ENCODE results near the gene DAPK2. TPM values are rescaled to one million over a fixed set of nuclear protein-coding genes. Genes with fewer than 3 reads are reported as not detected.
A peak's percentile ranks its signal among the peaks of the same experiment; 100 is the strongest.

Gene DAPK2
- total RNA-seq, 4 donors from 2014 or later = 47.4 to 105 (median 78.7) TPM

DNA sequence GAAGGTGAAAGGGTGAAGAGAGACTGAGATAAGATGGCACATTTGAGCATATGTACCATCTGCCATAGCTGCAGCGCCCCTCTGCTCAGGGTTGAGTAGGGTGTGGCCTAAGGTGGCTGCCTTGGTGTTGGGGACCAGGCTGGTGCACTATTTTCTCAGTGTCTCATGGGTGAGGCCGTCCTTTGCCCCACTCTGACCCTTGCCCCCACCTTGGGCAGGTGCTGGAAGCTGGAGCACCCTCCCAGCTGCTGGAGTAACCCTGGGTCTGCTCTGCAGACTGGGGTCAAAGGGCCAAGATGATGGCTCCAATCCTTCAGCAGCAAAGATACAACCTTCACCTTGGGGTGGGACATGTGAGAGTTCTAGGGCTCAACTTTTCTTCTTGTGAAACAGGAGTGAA, 69.2 kb downstream of the DAPK2 start:
- 98 to 100% methylated on average over 2 of the region's 2 CpGs for WGBS, 2 donors
- intact Hi-C loops (cut with DNase I) = no loop called here
- Histone ChIP-seq H3K27ac (no peak overlapping the region), H3K4me3 (replicated peaks in 1 of 3) (no peak overlapping the region), H3K36me3 (no peaks in the 10 kb centered on the region), H3K27me3 (no peaks in the 10 kb centered on the region), H3K9me3 (no peaks in the 10 kb centered on the region), H3K4me1 (peaks cover 21% of the 10 kb centered on the region in 2 donors)
- no peak for DNase-seq
- TF ChIP-seq, protein P1, sequence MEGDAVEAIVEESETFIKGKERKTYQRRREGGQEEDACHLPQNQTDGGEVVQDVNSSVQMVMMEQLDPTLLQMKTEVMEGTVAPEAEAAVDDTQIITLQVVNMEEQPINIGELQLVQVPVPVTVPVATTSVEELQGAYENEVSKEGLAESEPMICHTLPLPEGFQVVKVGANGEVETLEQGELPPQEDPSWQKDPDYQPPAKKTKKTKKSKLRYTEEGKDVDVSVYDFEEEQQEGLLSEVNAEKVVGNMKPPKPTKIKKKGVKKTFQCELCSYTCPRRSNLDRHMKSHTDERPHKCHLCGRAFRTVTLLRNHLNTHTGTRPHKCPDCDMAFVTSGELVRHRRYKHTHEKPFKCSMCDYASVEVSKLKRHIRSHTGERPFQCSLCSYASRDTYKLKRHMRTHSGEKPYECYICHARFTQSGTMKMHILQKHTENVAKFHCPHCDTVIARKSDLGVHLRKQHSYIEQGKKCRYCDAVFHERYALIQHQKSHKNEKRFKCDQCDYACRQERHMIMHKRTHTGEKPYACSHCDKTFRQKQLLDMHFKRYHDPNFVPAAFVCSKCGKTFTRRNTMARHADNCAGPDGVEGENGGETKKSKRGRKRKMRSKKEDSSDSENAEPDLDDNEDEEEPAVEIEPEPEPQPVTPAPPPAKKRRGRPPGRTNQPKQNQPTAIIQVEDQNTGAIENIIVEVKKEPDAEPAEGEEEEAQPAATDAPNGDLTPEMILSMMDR (IDR thresholded peaks at IDR 0.05) = no peak
- no peak for TF ChIP-seq POLR2A (IDR thresholded peaks at IDR 0.05)

DNA sequence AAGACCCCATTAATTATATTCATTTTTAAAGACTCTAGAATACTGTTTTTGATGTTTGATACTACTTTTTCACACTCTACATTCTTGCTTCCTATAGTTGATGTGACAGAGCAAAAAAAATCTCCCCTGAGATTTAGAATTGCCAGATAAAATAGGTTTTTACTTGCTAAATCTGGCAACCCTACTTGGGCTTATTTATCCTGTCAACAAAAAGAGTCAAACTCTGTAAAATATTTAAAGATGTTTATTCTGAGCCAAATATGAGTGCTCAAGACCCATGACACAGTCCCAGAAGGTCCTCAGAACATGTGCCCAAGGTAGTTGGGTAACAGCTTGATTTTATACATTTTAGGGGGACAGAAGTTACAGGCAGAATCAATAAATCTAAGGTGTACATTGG, 72.3 kb downstream of the DAPK2 start:
- TF ChIP-seq, protein P1 (IDR thresholded peaks at IDR 0.05) = no peak
- no peak for TF ChIP-seq POLR2A (IDR thresholded peaks at IDR 0.05)
- H3K4me3 ChIP-seq (replicated peaks in 1 of 3) = no peak overlapping the region
- no peaks in the 10 kb centered on the region for H3K27me3 ChIP-seq
- no peak for DNase-seq
- intact Hi-C loops (cut with DNase I) = no loop called here
- peaks cover 33 to 44% of the 10 kb centered on the region in 2 donors for H3K4me1 ChIP-seq
- H3K36me3 ChIP-seq = no peaks in the 10 kb centered on the region
- no peaks in the 10 kb centered on the region for H3K9me3 ChIP-seq
- H3K27ac ChIP-seq = peak overlapping the region in 2 of 3 donors; percentile 12 to 79

DNA sequence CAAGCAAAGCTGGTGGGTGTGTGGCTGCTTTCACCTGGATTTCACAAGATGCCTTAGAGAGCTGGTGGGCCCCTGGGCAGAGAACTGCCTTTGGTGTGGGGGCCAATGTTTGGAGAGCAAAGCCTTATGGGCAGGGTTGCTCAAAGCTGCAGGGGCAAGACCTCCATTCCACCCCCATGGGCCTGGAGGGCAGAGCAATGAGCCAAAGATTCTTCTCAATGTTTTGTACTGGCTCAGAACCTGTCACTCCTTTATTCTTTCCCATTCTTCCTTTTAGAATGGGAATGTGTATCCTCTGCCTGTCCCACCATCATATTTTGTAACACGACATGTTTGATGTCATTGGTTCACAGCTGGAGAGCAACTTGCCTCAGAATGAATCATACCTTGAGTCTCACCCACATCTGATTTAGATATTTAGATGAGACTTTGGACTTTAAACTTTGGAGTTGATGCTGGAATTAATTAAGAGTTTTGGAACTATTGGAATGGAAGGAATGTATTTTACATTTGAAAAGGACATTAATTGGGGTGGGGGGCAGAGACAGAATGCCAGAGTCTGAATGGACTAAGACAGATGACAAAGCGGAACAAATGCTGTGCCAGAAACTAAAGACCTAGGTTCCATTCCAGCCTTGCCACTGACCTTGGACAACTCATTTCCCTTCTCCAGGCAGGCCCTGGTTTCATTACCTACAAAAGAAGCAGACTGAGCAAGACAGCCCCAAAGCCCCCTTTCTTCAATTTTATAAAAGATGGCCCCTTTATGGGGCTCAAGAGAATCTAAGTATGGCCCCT, 72.9 kb downstream of the DAPK2 start:
- Histone ChIP-seq H3K4me1 (peaks cover 39 to 50% of the 10 kb centered on the region in 2 donors), H3K27me3 (no peaks in the 10 kb centered on the region), H3K36me3 (no peaks in the 10 kb centered on the region), H3K27ac (peak overlapping the region in 2 of 3 donors; percentile 12 to 79), H3K9me3 (no peaks in the 10 kb centered on the region), H3K4me3 (replicated peaks in 1 of 3) (no peak overlapping the region)
- WGBS, 2 donors = 48 to 49% methylated on average over 2 of the region's 2 CpGs
- intact Hi-C loops (cut with DNase I) = no loop called here
- TF ChIP-seq, protein P1 (IDR thresholded peaks at IDR 0.05) = no peak
- no peak for DNase-seq

DNA sequence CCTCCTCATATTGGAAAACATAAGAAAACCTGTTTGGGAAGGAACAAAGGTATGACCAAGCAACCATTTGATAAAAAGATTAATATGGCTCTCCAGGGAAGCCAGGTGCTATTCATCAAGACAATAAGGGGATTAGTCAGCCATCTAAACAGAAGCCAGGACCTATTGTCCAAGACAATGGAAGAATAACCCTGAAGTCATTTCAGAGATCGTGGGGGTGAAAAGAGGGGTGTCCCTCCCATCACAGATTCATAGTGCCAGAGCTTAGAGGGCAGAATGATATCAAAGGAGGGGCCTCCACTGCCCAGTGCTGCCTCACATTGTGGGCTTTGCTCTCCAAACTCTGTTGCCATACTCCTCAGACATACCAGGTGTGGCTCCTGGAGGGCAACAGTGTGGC, 73.5 kb downstream of the DAPK2 start:
- Histone ChIP-seq H3K9me3 (no peaks in the 10 kb centered on the region), H3K27ac (peak overlapping the region in 1 of 3 donors; percentile 79), H3K4me3 (replicated peaks in 1 of 3) (no peak overlapping the region), H3K27me3 (no peaks in the 10 kb centered on the region), H3K4me1 (peaks cover 45 to 56% of the 10 kb centered on the region in 2 donors), H3K36me3 (no peaks in the 10 kb centered on the region)
- intact Hi-C loops (cut with DNase I) = no loop called here
- WGBS, 2 donors = 86 to 100% methylated on average over 1 of the region's 1 CpG
- DNase-seq = no peak
- no peak for TF ChIP-seq POLR2A (IDR thresholded peaks at IDR 0.05)
- TF ChIP-seq, protein P1 (IDR thresholded peaks at IDR 0.05) = no peak

DNA sequence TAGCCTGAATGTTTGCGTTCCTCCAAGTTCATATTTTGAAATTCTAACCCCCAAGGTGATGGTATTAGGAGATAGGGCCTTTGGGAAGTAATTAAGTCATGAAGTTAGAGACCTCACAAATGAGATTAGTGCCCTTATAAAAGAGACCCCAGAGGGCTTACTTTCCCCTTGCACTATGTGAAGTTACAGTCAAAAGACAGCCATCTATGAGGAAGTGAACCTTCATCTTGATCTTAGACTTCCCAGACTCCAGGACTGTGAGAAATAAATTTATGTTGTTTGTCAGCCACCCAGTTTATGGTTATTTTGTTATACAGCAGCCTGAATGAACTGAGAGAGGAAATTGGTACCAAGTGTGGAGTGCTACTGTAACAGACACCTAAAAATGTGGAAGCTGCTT, 74.4 kb downstream of the DAPK2 start:
- Histone ChIP-seq H3K9me3 (no peaks in the 10 kb centered on the region), H3K4me1 (peaks cover 52 to 64% of the 10 kb centered on the region in 2 donors), H3K27me3 (no peaks in the 10 kb centered on the region), H3K36me3 (no peaks in the 10 kb centered on the region), H3K4me3 (replicated peaks in 1 of 3) (no peak overlapping the region), H3K27ac (peak overlapping the region in 1 of 3 donors; percentile 79)
- DNase-seq = no peak
- TF ChIP-seq POLR2A (IDR thresholded peaks at IDR 0.05) = no peak
- TF ChIP-seq, protein P1 (IDR thresholded peaks at IDR 0.05) = no peak
- intact Hi-C loops (cut with DNase I) = no loop called here
- 100% methylated on average over 1 of the region's 1 CpG for WGBS, 2 donors
